KMS-11 (cell line): ENCODE data around the gene ITGA5.

Experiments
- H2AFZ ChIP-seq: fragments of 200-600 bp; sonication (generic); 2 replicates; pipeline ENCODE4 v1.6.1; 2016; ENCODE audit warnings: antibody characterized with exemption, mixed run types, low read depth
- H3K27ac ChIP-seq: fragments of 200-600 bp; sonication (generic); 2 replicates; pipeline ENCODE4 v1.6.1; 2016; ENCODE audit warnings: mild to moderate bottlenecking, mixed run types
- H3K27me3 ChIP-seq: fragments of 200-600 bp; sonication (generic); 2 replicates; pipeline ENCODE4 v1.6.1; 2017; ENCODE audit warnings: mild to moderate bottlenecking, low read depth, mixed run types, moderate library complexity; ENCODE audit not compliant: insufficient read depth
- H3K36me3 ChIP-seq: fragments of 200-600 bp; sonication (generic); 2 replicates; pipeline ENCODE4 v1.6.1; 2017; ENCODE audit warnings: mild to moderate bottlenecking, mixed run types; ENCODE audit not compliant: insufficient read depth
- H3K4me1 ChIP-seq: fragments of 200-600 bp; sonication (generic); 2 replicates; pipeline ENCODE4 v1.6.1; 2016; ENCODE audit warnings: mild to moderate bottlenecking, low read depth, mixed run types; ENCODE audit not compliant: poor library complexity, severe bottlenecking
- H3K4me2 ChIP-seq: fragments of 200-600 bp; sonication (generic); 2 replicates; pipeline ENCODE4 v1.7.0; 2016; ENCODE audit warnings: mild to moderate bottlenecking, mixed run types
- H3K4me3 ChIP-seq: fragments of 200-600 bp; sonication (generic); IDR thresholded peaks from 2 replicates; pipeline ENCODE4 v1.6.1; 2017; ENCODE audit warnings: low read depth, low read length, mixed read lengths; ENCODE audit not compliant: insufficient read depth
- H3K79me2 ChIP-seq: fragments of 200-600 bp; sonication (generic); 2 replicates; pipeline ENCODE4 v1.6.1; 2016; ENCODE audit warnings: low read depth, mixed run types; ENCODE audit not compliant: insufficient read depth
- H3K9ac ChIP-seq: fragments of 200-600 bp; sonication (generic); 2 replicates; pipeline ENCODE4 v1.6.1; 2016; ENCODE audit warnings: mild to moderate bottlenecking, mixed run types
- H4K20me1 ChIP-seq: fragments of 200-600 bp; sonication (generic); 2 replicates; pipeline ENCODE4 v1.6.1; 2016; ENCODE audit warnings: mild to moderate bottlenecking, mixed run types; ENCODE audit not compliant: insufficient read depth
- CTCF ChIP-seq: fragments of 200-600 bp; sonication (generic); conservative IDR thresholded peaks from 2 replicates; pipeline ENCODE4 v1.6.1; 2017; ENCODE audit warnings: low read depth, mild to moderate bottlenecking, antibody characterized with exemption, low read length, moderate library complexity, mixed read lengths

The ITGA5 gene

DNA sequence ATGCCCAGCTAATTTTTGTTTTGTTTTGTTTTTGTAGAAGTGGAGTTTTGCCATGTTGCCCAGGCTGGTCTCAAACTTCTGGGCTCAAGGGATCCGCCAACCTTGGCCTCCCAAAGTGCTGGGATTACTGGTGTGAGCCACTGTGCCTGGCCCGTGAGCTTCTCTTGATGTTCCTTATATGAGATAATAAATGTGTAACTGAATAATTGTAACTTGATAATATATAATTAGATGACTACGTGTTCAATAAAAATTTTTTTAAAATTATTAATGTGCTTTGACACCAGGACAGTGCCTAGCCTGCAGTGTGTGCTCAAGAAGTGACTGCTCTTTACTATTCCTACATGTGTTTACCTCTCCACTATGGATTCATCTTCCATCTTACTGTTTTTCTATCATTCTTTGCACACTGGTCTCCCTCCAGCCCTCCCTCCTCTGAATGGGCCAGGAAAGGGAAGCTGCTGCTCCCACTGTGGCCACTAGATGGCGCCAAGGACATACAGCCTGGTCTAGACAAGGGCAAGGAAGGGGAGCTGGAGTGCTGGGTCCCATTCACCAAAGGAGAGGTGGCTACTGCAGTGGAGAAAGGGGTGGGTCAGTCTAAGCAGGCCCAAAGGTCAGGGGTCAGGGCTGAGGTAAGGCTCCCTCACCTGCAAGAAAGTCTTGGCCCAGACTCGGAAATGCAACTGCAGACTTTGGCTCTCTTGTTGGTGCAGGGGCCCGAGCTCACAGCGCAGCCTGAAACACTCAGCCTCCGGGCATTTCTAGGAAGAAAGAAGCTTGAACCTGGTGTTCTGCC is 19.9 kb downstream of the ITGA5 start:
- no peak overlapping the region for H3K4me2 ChIP-seq
- H3K4me1 ChIP-seq, result no peaks in the 10 kb centered on the region
- H3K36me3 ChIP-seq, result no peaks in the 10 kb centered on the region
- TF ChIP-seq CTCF, result peak; percentile 100
- no peaks in the 10 kb centered on the region for H3K79me2 ChIP-seq
- no peak overlapping the region for H3K9ac ChIP-seq
- no peak overlapping the region for H3K4me3 ChIP-seq
- no peaks in the 10 kb centered on the region for H4K20me1 ChIP-seq
- H3K27me3 ChIP-seq, result no peaks in the 10 kb centered on the region; the same call in 1 of the 2 replicates
- no peak overlapping the region for H3K27ac ChIP-seq
- no peak overlapping the region for H2AFZ ChIP-seq

- no peaks in the 10 kb centered on the region for H3K79me2 ChIP-seq
- no peak for TF ChIP-seq CTCF
- no peak overlapping the region for H3K4me2 ChIP-seq
- no peaks in the 10 kb centered on the region for H4K20me1 ChIP-seq
- no peaks in the 10 kb centered on the region for H3K4me1 ChIP-seq
- H3K27me3 ChIP-seq, result peaks cover under 1% of the 10 kb centered on the region; the same call in 1 of the 2 replicates
- no peak overlapping the region for H2AFZ ChIP-seq
- H3K36me3 ChIP-seq, result no peaks in the 10 kb centered on the region
- H3K9ac ChIP-seq, result no peak overlapping the region
- H3K4me3 ChIP-seq, result no peak overlapping the region
- no peak overlapping the region for H3K27ac ChIP-seq
Measured at GRCh38 chr12:54398218-54398617, 20.8 kb downstream of the ITGA5 start.

DNA sequence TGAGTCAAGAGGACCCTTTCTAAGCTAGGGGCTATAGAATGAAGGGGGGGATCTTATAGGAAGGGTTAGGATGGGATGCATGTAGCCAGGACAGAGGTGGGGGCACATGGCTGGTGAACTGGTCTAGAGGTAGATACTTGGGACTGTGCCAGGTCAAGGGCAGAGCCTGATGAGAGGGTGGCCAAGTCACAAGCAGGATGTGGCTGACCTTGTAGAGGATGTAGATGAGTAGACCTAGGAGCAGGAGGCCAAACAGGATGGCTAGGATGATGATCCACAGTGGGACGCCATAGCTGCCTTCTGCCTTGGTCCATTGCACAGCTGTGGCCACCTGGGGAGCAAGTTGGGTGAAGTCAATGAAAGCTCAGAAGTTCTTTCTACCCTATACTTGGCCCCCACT is 21.9 kb downstream of the ITGA5 start:
- Histone ChIP-seq H3K9ac (no peak overlapping the region), H2AFZ (no peak overlapping the region), H3K4me1 (no peaks in the 10 kb centered on the region), H3K27ac (no peak overlapping the region), H3K4me3 (no peak overlapping the region), H3K4me2 (no peak overlapping the region), H3K27me3 (peaks cover 7% of the 10 kb centered on the region; the same call in 1 of the 2 replicates), H3K79me2 (no peaks in the 10 kb centered on the region), H4K20me1 (no peaks in the 10 kb centered on the region), H3K36me3 (no peaks in the 10 kb centered on the region)
- TF ChIP-seq CTCF, result no peak

DNA sequence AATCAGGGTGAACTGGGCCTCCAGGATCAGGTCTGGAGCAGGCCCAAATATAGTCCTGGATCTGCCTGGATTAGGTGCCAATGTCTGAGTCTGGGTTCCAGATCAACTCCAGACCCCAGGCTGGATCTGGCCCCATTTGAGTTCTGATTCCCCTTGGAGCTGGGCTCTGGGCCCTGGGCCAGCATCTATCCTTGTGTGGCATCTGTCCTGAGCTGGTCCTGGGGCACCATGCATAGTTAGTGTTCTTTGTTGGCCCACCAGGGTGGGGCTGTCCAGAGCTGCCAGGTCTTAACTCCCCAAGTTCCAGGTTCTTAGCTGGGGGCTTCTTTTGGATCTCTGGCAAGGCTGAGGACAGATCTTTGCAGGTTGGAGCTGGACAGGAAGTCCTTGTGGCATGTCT is 23.5 kb downstream of the ITGA5 start:
- TF ChIP-seq CTCF, result no peak
- Histone ChIP-seq H3K4me3 (no peak overlapping the region), H3K27me3 (peaks cover 11% of the 10 kb centered on the region; the same call in 1 of the 2 replicates), H3K36me3 (no peaks in the 10 kb centered on the region), H3K4me2 (no peak overlapping the region), H3K9ac (no peak overlapping the region), H3K4me1 (no peaks in the 10 kb centered on the region), H4K20me1 (no peaks in the 10 kb centered on the region), H3K79me2 (no peaks in the 10 kb centered on the region), H2AFZ (no peak overlapping the region), H3K27ac (no peak overlapping the region)
